Measurements from ENCODE around the gene EPHB4.
"Not testable (repeated sequence)": the region's sequence is repeated elsewhere in the genome, so short reads cannot be mapped to it uniquely, and the experiment has no call there.

The EPHB4 gene

DNA sequence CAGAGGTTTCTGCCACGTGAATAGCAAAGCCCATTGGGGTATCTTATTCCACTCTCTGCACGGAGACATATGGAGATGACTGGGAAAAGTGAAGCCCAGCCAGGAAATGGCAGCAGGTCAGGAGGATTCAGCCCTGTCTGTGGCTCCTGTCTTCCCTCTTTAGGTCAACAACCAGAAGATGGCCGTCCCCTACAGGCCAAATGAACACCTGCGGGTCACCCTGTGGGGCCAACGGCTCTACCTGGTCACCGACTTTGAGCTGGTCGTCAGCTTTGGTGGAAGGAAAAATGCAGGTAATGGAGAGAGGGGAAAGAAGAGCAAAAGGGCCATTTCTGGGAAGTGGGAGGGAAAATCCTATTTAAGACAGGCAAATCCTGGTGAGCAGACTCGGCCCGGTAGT lies 38.3 kb downstream of the EPHB4 start:
- DNase-seq (ENCODE audit: low read depth), result no peak

DNA sequence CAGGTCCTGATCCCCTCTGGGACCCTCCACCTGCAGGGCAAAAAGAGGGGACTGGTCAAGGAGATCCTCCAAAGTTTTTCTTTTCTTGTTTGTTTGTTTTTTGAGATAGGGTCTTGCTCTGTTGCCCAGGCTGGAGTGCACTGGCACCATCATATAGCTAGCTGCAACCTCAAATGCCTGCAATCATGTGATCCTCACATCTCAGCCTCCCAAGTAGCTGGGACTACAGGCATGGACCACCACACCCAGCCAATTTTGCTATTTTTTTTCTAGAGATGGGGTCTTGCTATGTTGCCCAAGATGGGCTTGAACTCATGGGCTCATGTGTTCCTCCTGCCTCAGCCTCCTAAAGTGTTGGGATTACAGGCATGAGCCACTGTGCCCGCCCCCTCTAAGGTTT lies 41.0 kb downstream of the EPHB4 start:
- no peak for DNase-seq (ENCODE audit: low read depth)

DNA sequence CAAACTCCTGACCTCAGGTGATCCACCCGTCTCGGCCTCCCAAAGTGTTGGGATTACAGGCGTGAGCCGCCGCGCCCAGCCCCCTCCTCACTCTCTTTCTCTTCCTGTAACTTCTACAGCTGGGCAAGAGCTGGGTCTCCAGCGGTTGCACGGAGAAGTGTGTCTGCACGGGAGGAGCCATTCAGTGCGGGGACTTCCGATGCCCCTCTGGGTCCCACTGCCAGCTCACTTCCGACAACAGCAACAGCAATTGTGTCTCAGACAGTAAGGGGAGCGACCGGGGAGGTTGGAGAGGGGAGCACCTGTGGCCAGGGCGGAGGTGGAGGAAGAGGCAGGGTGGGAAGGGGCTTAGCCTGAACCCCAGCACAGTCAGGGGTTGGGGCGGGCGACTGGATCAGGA lies 41.4 kb downstream of the EPHB4 start:
- no peak for DNase-seq (ENCODE audit: low read depth)

DNA sequence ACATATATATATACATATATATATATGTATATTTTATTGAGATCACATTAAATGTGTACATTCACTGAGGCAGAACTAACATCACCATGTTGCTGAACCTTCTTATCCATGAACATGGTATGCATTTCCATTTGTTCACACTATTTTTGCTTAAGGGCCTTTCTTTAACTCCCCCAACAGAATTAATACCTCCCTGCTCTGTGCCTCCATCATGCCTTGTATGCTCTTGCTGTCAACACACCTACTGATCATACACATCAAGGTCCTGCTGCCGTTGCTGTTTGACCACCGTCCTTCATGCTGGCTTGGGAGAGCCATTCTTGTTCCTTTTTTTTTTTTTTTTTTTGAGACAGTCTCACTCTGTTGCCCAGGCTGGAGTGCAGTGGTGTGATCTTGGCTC lies 43.5 kb downstream of the EPHB4 start:
- DNase-seq (ENCODE audit: low read depth), result no peak

DNA sequence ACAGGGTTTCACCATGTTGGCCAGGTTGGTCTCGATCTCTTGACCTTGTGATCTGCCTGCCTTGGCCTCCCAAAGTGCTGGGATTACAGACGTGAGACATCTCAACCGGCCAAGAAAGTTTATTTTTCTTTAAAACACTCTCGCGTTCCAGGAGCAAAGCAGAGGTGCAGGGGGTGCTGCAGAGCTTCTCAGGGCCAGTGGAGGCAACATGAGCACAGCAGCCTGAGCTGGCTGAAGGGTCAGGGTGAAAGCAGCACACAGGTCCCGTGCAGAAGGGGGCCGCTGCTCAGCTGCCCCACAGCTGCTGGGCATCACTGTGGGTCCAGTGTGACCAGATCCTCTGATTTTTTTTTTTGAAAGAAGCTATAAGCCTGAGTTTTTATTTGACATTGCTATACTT lies 46.1 kb downstream of the EPHB4 start:
- DNase-seq (ENCODE audit: low read depth), result no peak

DNA sequence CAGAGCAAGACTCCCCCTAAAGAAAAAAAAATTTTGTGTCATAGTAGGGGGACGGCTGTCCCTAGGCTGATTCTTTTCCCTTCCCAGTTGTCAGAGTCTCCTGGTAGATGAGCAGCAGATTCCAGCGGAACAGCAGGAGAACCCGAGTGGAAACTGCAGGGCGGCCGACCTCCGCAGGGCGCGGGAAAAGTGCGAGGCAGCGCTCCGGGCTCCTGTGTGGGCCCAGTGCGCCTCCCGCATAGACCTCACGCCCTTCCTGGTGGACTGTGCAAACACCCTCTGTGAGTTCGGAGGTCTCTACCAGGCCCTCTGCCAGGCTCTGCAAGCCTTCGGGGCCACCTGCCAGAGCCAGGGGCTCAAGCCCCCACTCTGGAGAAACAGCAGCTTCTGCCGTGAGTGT lies 48.0 kb downstream of the EPHB4 start:
- DNase-seq (ENCODE audit: low read depth), result no peak

DNA sequence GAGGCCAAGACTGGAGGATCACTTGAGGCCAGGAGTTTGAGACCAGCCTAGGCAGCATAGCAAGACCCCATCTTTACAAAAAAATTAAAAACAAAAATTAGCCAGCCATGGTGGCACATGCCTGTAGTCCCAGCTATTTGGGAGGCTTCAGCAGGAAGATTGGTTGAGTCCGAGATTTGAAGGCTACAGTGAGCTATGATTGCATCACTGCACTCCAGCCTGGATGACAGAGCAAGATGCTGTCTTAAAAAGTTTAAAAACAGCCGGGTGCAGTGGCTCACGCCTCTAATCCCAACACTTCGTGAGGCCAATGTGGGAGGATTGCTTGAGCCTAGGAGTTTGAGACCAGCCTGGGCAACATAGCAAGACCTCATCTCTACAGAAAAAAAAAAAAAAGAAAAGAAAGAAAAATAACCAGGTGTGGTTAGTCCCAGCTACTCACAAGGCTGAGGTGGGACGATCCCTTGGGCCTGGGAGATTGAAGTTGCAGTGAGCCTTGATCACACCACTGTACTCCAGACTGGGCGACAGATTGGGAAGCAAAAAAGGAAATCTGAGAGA lies 49.2 kb downstream of the EPHB4 start:
- DNase-seq (ENCODE audit: low read depth), result no peak

DNA sequence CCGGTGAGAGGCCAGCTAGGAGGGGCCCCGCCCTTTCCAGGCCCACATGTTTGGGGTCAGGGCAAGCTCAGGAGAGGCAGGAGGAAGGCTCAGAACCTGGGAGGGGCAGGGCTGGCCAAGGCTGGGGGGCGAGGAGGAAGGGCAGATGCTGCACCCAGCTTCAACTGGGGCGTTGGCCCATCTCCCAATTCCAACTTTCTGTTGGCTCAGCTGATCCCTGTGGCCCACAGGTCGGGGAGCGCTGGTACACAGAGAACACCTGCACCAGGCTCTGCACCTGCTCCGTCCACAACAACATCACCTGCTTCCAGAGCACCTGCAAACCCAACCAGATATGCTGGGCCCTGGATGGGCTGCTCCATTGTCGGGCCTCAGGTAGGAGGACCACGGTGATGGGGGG lies 53.8 kb downstream of the EPHB4 start:
- DNase-seq (ENCODE audit: low read depth), result no peak

DNA sequence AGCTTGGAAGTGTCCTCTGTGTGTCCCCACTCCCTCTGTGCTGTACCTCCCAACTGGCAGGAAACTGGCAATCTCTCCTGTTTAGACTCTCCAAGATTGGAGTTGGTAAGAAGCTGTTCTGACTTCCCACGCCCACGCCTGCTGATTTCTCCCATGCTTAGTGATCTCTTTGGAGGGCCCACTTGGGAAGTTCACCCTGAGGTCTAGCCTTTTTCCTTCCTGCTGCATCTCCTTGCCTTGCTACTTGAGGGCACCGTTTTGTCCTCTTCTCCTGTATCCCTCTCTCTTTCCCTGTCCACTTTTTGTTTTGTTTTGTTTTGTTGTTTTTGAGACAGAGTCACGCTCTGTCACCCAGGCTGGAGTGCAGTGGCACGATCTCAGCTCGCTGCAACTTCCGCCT lies 58.5 kb downstream of the EPHB4 start:
- DNase-seq (ENCODE audit: low read depth), result no peak

DNA sequence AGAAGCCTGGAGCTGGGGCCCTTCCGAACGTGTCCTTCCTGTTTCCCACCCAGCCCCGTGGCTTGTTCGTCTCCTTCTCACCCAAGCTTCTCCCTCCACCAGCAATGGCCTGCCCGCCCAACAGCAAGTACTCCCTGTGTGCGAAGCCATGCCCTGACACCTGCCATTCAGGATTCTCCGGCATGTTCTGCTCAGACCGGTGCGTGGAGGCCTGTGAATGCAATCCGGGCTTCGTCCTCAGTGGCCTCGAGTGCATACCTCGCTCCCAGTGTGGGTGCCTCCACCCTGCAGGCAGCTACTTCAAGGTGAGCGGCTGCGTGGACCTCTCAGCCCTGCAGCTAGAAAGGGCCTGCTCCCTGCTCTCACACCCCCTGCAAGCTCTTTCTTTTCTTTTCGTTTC lies 62.1 kb downstream of the EPHB4 start:
- DNase-seq (ENCODE audit: low read depth), result no peak

DNA sequence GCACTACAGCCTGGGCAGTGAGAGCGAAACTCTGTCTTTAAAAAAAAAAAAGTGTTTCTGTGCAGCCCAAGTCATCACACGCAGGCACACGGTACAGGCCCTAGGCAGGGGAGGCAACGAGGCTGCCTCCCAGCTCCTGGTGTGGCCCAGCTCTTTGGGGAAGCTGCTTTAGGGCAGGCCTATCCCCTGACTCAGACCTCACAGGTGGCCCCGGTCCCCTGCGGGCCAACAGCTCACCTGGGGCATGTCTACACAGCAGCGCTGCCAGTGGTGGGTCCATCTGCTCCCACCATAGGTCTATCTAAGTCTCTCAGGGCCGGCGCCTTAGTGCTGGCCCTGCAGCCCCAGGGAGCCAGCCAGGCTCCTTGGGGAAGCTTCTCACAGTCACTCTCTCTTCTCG lies 62.5 kb downstream of the EPHB4 start:
- no peak for DNase-seq (ENCODE audit: low read depth)

DNA sequence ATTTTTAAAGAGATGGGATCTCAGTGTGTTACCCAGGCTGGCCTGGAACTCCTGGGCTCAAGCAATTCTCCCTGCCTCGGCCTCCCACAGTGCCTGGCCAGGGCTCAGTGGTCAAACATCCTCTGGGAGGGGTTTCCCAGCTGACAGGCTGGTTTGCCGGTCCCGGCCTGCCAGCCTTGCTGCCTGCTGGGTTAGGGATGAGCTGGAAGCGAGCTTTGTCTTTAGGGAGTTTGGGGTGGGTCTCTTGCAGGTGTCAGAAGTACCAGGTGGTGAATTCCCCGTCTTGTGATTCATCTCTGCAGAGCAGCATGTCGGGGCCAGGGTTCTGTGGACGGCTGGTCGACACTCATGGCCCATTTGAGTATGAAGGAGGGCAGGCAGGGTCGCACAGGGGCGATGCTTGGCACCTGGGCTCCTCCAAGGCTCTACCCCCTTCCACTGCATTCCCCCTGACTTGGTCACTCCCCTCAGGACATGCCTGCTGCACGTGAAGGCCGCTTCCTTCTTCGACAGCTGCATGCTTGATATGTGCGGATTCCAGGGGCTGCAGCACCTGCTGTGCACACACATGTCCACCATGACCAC lies 63.7 kb downstream of the EPHB4 start:
- no peak for DNase-seq (ENCODE audit: low read depth)

DNA sequence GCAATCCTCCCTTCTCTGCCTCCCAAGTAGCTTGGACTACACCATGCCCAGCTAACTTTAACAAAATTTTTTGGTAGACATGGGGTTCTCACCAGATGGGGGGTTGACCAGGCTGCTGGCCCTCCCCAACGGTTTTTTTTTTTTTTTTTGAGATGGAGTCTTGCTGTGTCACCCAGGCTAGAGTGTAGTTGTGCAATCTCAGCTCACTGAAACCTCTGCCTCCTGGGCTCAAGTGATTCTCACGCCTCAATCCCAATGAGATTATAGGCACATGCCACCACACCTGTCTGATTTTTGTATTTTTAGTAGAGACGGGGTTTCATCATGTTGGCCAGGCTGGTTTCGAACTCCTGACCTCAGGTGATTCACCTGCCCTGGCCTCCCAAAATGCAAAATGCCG lies 64.5 kb downstream of the EPHB4 start:
- not testable (repeated sequence) for DNase-seq (ENCODE audit: low read depth)

DNA sequence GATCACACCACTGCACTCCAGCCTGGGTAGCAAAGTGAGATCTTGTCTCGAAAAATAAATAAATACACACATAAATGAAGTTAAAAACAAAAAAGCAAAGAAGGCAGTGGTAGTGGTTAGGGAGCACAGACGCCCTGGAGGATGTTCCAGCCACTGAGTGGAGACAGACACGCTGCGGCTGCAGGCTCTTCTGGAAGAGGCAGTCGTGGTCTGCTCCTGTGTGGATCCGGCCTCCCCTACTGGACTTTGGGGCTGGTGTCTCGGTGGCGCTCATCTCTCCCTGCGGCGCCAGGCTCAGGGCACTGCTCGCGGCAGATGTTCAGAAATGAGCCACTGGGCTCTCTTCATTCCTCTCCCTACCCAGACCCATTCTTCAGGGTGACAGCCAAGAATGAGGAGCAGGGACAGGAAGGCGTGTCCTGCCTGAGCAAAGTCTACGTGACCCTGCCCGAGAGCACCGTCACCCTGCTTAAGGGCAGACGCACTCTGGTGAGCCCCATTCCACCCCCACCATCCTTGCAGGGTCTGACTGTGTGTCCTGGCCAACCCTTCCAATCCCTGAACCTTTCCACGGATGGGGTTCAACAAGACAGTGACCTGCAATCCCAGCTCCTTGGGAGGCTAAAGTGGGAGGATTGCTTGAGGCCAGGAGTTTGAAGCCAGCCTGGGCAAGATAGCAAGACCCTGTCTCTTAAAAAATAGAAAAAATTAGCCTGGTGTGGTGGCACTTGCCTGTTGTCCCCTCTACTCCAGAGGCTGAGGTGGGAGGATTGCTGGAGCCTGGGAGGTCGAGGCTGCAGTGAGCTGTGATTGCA lies 67.8 kb downstream of the EPHB4 start:
- no peak for DNase-seq (ENCODE audit: low read depth)

DNA sequence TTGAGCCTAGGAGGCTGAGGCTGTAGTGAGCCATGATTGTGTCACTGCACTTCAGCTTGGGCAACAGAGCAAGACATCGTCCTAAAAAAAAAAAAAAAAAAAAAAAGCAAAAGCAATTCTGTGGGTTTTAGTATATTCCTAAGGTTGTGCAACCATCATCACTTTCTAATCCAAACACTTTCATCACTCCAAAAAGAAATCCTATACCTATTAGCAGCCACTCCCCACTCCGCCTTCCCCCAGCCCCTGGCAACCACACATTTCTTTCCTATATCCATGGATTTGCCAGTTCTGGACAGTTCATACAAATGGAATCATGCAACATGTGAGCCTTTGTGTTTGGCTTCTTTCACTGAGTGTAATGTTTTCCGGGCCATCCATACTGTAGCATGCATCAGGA lies 73.6 kb downstream of the EPHB4 start:
- DNase-seq (ENCODE audit: low read depth), result no peak

DNA sequence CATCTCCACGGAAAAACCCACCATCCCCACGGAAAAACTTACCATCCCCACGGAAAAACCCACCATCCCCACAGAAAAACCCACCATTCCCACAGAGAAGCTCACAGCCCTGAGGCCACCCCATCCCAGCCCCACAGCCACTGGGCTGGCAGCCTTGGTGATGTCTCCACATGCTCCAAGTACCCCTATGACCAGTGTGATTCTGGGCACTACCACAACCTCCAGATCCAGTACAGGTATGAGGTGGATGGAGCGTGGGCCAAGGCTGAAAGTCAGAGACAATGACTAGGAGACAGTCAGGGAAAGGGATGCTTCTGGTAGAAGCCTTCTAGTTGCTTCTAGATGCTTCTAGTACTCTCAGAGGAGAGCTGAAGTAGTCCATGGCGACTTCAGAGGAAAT lies 74.3 kb downstream of the EPHB4 start:
- no peak for DNase-seq (ENCODE audit: low read depth)

Measured in CMK (cell line).